HG03378 (cell line): ENCODE measurements around the gene MTFP1.
"Not testable (repeated sequence)": the region's sequence is repeated elsewhere in the genome, so short reads cannot be mapped to it uniquely, and the experiment has no call there.

Experiments
- ATAC-seq: cut with Tn5 transposase; IDR thresholded peaks from one replicate; pipeline ENCODE4 v1.9.1; 2021; ENCODE audit warnings: mild to moderate bottlenecking, moderate library complexity; ENCODE audit not compliant: unreplicated experiment

The MTFP1 gene

GRCh38 chr22:30451488-30451887 lies 25.9 kb downstream of the MTFP1 start:
- ATAC-seq: not testable (repeated sequence)

DNA sequence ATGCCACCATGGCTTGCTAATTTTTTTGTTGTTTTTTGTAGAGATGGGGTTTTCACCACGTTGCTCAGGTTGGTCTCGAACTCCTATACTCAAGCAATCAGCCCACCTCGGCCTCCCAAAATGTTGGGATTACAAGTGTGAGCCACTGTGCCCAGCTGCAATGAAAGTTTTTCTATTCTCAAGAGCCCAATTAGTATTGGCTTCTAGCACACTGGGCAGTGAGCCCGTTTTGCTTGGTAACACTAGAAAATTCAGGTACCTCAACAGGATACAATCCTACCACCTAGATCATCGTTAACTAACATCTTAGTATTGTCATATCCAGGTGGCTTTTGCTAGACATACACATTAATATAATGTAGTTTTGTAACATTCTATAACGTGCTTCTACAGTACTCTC lies 27.3 kb downstream of the MTFP1 start:
- no peak for ATAC-seq

DNA sequence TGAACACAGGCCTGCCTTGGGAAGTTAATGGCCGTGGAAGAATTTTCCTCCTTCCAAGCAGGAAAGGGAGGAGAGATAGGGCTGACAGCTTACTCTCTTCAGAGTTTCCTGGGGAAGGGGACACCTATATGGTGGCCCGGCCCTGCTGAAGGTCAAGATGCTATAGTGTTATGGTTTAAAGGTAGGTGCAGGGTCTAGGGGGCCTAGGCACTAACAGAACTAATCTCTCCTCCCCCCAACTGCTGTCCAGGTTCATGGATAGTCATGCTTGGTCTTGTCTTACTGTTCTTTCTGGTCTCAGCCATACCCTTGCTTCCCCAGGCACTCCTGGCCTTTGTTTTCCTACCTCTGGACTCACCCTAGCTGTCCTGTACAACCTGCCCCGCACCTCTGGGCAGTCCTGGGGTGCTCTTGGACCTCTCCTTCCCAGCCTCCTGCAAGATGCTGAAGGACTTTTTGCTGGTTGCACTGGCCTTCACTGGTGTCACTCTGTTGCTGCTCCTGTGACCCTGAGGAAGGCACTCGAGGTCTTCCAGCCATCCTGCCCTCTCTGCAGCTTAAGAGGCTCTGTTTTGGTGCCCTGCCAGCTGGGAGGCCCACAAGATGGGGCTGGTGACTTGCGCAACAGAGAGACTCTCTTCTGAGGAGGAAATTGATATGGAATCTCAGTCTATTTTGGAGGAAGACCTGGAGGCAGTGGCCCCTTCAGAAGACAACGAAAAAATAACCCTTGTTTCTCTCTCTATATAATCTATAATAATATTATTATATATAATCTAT lies 28.4 kb downstream of the MTFP1 start:
- no peak for ATAC-seq

DNA sequence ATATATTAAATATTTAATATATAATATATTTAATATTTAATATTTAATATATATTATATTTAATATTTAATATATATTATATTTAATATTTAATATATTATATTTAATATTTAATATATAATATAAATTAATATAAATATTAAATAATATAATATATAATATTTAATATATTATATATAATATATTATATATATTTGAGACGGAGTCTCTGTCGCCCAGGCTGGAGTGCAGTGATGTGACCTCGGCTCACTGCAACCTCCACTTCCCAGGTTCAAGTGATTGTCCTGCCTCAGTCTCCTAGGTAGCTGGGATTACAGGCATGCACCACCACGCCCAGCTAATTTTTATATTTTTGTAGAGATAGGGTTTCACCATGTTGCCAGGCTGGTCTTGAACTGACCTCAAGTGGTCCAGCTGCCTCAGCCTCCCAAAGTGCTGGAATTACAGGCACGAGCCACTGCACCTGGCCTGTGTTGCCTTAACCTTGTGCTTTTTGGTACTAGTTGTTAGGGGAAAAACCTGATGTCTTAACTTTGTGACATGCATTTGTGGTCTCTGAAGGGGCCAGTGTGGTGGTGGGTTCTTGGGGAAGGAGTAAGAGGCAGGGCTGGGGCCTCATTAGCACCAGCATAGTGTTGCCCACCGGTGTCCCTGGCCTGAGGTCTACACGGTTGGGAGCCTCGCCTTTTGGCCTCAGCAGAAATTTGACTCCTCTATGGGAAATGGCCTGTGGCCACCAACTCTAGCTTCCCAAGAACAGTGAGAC lies 29.7 kb downstream of the MTFP1 start:
- no peak for ATAC-seq

DNA sequence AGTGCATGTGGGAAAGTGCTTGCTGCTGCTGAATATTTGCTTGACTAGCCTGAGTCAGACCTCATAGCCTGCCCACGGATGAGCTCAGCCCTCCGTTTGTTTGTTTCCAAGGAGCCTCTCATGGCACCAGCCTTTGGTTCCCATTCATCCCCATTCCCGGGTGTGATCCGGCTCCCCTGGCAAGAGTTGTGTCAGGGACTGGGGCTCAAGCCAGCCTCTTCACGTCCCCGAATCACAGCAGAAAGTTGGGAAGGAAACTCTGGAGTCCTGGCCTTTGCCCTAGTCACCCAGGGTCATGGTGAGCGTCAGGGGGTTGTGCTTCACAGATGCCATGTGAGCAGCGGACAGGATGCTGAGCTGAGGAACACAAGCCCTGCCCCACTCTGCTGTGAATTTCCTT lies 32.4 kb downstream of the MTFP1 start:
- ATAC-seq: no peak

DNA sequence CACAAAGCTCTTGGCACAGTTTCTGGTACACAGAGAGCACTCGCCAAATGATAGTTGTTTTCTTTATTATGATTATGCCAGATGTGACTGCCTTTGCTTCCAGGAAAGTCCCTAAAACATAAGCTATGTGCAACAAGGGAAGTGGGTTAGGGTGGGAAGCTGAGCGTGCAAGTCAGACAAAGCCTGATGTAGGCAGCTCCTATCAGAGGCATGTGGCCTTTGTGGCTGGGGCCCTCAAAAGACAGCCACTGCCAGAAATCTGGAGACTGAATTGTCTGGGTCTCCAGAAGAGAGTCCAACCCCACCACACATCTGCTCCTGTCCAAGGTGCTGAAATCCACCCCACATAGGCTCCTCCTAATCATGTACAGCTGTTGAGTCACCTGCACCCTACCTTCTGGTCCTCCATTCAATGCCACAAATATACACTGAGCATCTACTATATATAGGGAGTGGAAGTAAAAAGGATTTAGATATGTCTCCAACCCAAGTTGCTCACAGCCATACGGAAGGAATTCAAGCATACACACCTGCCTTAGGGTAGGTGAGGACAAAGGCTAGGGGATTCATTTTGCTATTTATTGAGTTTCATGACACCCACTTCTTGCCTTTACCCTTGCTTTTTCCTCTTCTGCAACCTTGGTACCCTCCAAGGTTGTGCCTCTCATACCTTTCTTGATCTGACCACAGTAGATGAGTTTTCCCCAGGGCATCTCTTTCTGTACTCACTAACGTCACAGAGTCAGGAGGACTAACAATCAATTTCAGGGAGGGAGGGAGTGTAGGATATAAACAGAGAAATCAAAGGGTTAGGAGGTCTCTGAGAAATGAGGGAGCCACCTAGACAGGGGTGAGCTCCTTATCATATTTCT lies 33.8 kb downstream of the MTFP1 start:
- no peak for ATAC-seq

GRCh38 chr22:30460147-30460546 lies 34.6 kb downstream of the MTFP1 start:
- no peak for ATAC-seq

DNA sequence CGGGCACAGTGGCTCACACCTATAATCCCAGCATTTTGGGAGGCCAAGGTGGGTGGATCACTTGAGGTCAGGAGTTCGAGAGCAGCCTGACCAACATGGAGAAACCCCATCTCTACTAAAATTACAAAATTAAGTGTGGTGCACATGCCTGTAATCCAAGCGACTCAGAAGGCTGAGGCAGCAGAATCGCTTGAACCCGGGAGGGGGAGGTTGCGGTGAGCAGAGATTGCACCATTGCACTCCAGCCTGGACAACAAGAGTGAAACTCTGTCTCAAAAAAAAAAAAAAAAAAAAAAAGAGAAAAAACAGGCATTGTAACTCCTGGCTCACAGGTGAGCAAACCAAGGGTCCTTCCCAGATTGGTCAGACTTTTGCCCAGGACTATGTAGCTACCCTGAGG lies 35.0 kb downstream of the MTFP1 start:
- ATAC-seq: not testable (repeated sequence)

DNA sequence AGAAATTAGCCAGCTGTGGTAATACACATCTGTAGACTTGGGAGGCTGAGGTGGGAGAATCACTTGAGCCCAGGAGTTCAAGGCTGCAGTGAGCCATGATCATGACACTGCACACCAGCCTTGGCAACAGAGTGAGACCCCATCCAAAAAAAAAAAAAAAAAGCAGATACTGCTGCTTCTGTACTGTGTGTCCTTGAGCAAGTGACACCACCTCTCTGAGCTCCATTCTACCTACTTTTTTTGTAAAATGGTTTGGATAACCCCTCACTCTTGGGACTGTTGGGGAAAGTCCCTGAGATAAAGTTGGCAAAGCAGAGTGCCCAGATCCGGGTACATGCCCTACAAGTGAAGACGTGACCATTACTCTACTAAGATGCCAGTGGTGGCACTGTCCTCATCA lies 43.6 kb downstream of the MTFP1 start:
- ATAC-seq: no peak

DNA sequence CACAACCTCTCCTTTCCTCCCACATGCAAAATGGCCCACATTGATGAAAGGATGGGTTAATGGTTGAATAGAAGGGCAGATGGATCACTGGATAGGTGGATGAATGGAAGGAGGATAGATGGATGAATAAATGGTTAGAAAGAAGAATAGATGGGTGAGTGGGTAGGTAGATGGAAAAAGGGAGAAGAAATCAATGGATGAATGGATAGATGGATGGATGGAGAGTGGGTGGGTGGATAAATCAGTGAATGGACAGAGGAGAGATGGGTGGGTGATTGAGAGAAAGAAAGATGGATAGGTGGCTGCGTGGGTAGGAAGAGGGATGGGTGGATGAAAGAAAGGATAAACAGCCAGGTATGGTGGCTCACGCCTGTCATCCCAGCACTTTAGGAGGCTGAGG lies 45.1 kb downstream of the MTFP1 start:
- ATAC-seq: no peak

- no peak for ATAC-seq
These were observed 46.2 kb downstream of the MTFP1 start, which contains the start of gene SEC14L3 for GRCh38 chr22:30471616-30472318. Gene SEC14L3 (minus strand): TSS chr22:30472017. CDS start chr22:30471958, 59 bp downstream.

GRCh38 chr22:30472994-30473720 lies 47.6 kb downstream of the MTFP1 start:
- no peak for ATAC-seq

GRCh38 chr22:30474121-30474520 lies 48.6 kb downstream of the MTFP1 start:
- no peak for ATAC-seq

DNA sequence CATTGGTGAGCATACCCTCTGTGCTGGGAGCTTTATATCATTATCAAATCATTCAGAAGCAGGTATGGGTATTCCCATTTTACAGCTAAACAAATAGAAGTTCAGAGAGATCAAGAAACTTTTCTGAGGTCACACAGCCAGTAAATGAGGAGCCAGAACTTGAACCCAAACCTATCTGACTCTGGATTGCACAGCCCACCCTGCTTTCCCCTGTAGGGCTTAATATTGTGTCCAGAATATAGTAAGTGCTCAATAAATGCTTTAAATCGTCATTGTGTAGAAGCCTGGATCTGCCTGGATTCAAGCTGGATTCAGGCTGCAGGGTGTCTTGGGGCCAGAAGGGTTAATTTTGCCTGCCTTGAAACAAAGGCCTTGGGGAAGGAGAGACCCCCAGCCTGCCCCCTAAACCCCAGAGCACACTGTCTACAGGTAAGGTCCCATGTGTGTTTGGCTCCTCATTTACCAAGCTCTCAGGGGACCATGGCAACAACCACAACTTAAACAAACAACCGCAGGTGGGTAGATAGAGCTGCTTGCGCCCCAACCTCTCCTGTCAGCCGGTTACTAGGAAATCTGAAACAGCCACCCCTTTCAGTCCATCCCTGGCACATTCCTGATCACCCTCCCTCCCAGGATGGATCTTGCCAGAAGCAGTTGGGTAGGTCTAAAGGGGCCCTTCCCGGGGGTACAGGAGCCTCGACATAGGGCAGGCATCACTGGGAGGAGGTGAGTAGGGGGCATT lies 49.3 kb downstream of the MTFP1 start:
- ATAC-seq: no peak
